Heart left ventricle (tissue), 13 donors: ENCODE measurements around the gene SCAMP5.

Experiments used
- POLR2A ChIP-seq, 2 donors: fragments of 450-650 bp; IDR thresholded peaks; one replicate each; pipeline ENCODE4 v1.6.1; 2017; ENCODE audit warnings: antibody characterized with exemption in 2 of 2, mild to moderate bottlenecking in 2 of 2, moderate library complexity in 2 of 2
- TF ChIP-seq, protein P1 (sequence below), 12 donors: fragments of 200-600 bp; sonication (generic) in 4 of 12; IDR thresholded peaks; one replicate each; pipeline versions ENCODE4 v1.5.0 to v1.8.0; 2018 to 2022; ENCODE audit warnings: antibody characterized with exemption in 12 of 12, mild to moderate bottlenecking in 5 of 12
- donor health status: ischemic (EF 13 %, LVEDD 7.1; RV severe dilation, severe dysfunction).
- donor health status: DM: no; HTN: yes; CAD: no.
- donor health status: DM: no; HTN: no; CAD: no.
- donor health status: ischemic (EF 25% LVEDD 6.9; RV normal size, moderate dysfunction).
- donor health status: ischemic (EF 25% LVEDD 5.7; RV mildly dilated, moderate dysfunction).
- donor health status: ischemic (EF 35%, LVEDD 5.7; RV mildly dilated, moderate dysfunction).
- donor health status: nonischemic (EF 11% LVEDD 7.7; RV severe dilation, severe dysfunction).
- donor health status: DM: yes; HTN: yes; CAD: no.
- donor health status: PGD.
- donor health status: ischemic (EF 29% LVEDD 5.4; RV normal size, mild dysfunction).
- donor health status: nonischemic (EF 23%, LVEDD 6.1; RV moderate dilation, normal function).

DNA sequence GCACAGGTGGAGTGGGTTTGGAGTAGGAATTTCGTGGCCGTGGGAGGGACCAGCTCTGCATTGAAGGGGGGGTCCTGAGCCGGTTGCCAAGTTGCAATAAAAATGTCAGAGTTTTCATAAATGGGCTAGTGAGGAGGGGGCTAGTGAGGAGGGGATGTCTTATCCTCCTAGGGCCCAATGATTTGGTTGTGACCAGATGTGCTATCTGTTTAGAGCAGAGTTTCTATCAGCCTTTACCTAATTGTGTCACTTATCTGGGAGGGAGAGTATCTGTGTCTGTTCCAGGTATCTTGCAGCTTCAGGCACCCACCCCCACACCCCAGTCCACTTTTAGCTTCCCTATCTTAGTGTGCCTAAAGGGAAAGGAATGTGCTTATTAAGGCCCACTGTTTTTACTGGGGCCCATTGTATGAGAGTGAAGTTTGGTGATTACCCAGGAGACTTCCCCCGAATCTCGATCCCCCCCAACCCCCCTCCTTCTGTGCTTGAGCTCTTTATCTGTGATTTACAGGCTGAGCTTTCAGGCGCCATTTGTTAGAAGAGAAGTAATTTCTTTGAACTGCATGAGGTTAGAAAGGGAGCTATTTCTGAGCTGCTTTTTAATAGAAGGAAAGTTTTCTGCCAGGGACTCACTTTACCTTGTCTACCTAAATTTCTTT lies 70.6 kb downstream of the SCAMP5 start:
- TF ChIP-seq, protein P1, sequence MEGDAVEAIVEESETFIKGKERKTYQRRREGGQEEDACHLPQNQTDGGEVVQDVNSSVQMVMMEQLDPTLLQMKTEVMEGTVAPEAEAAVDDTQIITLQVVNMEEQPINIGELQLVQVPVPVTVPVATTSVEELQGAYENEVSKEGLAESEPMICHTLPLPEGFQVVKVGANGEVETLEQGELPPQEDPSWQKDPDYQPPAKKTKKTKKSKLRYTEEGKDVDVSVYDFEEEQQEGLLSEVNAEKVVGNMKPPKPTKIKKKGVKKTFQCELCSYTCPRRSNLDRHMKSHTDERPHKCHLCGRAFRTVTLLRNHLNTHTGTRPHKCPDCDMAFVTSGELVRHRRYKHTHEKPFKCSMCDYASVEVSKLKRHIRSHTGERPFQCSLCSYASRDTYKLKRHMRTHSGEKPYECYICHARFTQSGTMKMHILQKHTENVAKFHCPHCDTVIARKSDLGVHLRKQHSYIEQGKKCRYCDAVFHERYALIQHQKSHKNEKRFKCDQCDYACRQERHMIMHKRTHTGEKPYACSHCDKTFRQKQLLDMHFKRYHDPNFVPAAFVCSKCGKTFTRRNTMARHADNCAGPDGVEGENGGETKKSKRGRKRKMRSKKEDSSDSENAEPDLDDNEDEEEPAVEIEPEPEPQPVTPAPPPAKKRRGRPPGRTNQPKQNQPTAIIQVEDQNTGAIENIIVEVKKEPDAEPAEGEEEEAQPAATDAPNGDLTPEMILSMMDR (IDR thresholded peaks at IDR 0.05) = no peak
- TF ChIP-seq POLR2A (IDR thresholded peaks at IDR 0.05) = no peak
